Panc1 (cell line): ENCODE measurements around the gene ITPKB. TPM values are rescaled to one million over a fixed set of nuclear protein-coding genes. Genes with fewer than 3 reads are reported as not detected.

ENCODE experiments used
- ATAC-seq: fragments of 200-7000 bp; cut with Tn5 transposase; 2 replicates; pipeline ENCODE4 v1.9.1; 2020; ENCODE audit warnings: mild to moderate bottlenecking, moderate library complexity
- BruUV-seq: library from RNA; stranded (reverse); fragments of 400-500 nt; replicated peaks from 2 replicates; lab custom pipeline; 2021; lab: Mats Ljungman, UMichigan
- CTCF ChIA-PET: fragments of 300-600 bp; sonication (Branson Sonifier 250); formaldehyde crosslinking; loops from one replicate; lab custom pipeline; 2022; ENCODE audit warnings: antibody characterized with exemption; lab: Charles Lee
- POLR2A ChIA-PET: fragments of 300-600 bp; sonication (Branson Sonifier 250); formaldehyde crosslinking; loops from one replicate; lab custom pipeline; 2022; ENCODE audit warnings: antibody characterized with exemption; lab: Charles Lee
- DNase-seq: peaks from one replicate; pipeline ENCODE4 v3.0.0-alpha.2; 2010; ENCODE audit warnings: low read depth, low spot score
- H3K27ac ChIP-seq: 2 replicates; pipeline ENCODE4 v1.5.1; 2011; ENCODE audit warnings: mild to moderate bottlenecking, low read length, inconsistent platforms
- H3K27me3 ChIP-seq: fragments of 200-500 bp; sonication (Bioruptor generic); 2 replicates; pipeline ENCODE4 v1.6.0; 2014; ENCODE audit warnings: low read length, inconsistent platforms; ENCODE audit not compliant: control insufficient read depth, insufficient read depth
- H3K36me3 ChIP-seq: fragments of 200-500 bp; sonication (Bioruptor generic); 2 replicates; pipeline ENCODE4 v1.5.1; 2014; ENCODE audit warnings: inconsistent platforms, mild to moderate bottlenecking, low read length, moderate library complexity; ENCODE audit not compliant: control insufficient read depth, insufficient read depth
- H3K4me1 ChIP-seq: 2 replicates; pipeline ENCODE4 v1.5.1; 2011; ENCODE audit warnings: inconsistent platforms, mild to moderate bottlenecking, low read length, moderate library complexity; ENCODE audit not compliant: control insufficient read depth, insufficient read depth
- H3K4me3 ChIP-seq, 2 experiments: 2 replicates each; pipeline ENCODE4 v1.5.1; 2011 to 2012; ENCODE audit warnings: low read depth in 2 of 2, low read length in 2 of 2, mild to moderate bottlenecking in 2 of 2, inconsistent platforms in 1 of 2, moderate library complexity in 1 of 2
- H3K9me3 ChIP-seq: fragments of 200-500 bp; sonication (Bioruptor generic); 2 replicates; pipeline ENCODE4 v1.5.1; 2014; ENCODE audit warnings: low read depth, mild to moderate bottlenecking, inconsistent platforms, low read length, moderate library complexity; ENCODE audit not compliant: control insufficient read depth, insufficient read depth
- POLR2AphosphoS5 ChIP-seq: IDR thresholded peaks from 2 replicates; pipeline ENCODE4 v1.6.1; 2012; ENCODE audit warnings: mild to moderate bottlenecking, low read depth, low read length, moderate library complexity
- SIN3A ChIP-seq: IDR thresholded peaks from 2 replicates; pipeline ENCODE4 v1.6.1; 2012; ENCODE audit warnings: low read depth, mild to moderate bottlenecking, low read length, moderate library complexity, borderline replicate concordance; ENCODE audit not compliant: insufficient read depth
- TCF7L2 ChIP-seq: IDR thresholded peaks from 2 replicates; pipeline ENCODE4 v1.6.1; 2011; ENCODE audit warnings: mild to moderate bottlenecking, low read depth, low read length, inconsistent platforms
- in situ Hi-C: cut with HindIII; loops from 2 replicates; pipeline ENCODE4 v1.10.0; 2016; ENCODE audit warnings: low sequenced_read_pairs, low pct_unique_long_range_greater_than_20kb
- intact Hi-C: fragments of 100-400 bp; cut with micrococcal nuclease; formaldehyde crosslinking; loops from one replicate; pipeline ENCODE4 v1.10.0; 2022; ENCODE audit not compliant: unreplicated experiment
- total RNA-seq: library from RNA; stranded (reverse); gene quantifications from one replicate; pipeline ENCODE4 v1.2.1, GENCODE V29; 2021; ENCODE audit not compliant: unreplicated experiment
- TF ChIP-seq, protein P1 (sequence below), 2 experiments: IDR thresholded peaks; 2 replicates each; pipeline ENCODE4 v1.6.1; 2011 to 2012; ENCODE audit warnings: low read depth in 2 of 2, control low read depth in 1 of 2, low read length in 1 of 2, mild to moderate bottlenecking in 1 of 2, moderate library complexity in 1 of 2; ENCODE audit not compliant: insufficient read depth in 1 of 2
- TF ChIP-seq, protein P2 (sequence below): fragments of 450-650 bp; IDR thresholded peaks from 2 replicates; pipeline ENCODE4 v1.5.1; 2017; ENCODE audit warnings: mild to moderate bottlenecking

ITPKB gene
- total RNA-seq, 1 experiment from 2014 or later, result 10.9 TPM

DNA sequence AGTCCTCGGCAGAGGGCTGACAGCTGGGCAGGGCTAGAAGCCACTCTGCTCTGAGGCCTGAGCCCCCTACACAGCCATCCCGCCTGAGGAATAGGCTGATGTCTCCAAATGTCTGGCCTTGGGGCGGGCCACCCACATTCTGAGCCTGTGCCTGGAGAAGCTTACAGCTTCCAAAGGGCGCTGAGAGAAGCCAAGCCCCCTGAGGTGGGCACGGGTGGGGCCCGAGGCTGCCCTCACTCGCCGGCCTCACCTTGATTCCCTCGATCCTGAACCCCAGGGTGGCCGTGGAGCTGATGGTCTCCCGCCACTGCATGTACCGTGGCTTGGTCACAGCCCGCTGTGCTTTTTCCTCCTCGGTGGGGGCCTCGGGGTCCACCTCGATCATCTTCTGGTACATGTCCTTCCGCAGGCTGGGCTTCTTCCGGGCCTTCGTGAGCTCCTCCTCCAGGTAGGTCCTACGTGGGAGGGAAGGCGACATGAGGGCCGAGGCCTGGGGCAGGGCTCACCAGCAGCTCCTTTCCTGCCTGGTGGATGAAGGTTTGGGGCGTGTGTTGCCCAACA lies 97.3 kb downstream of the ITPKB start:
- BruUV-seq, result no TSS peak
- no peak overlapping the region for H3K27ac ChIP-seq
- ChIA-PET POLR2A (interaction anchor here (0.9 kb wide), 1 partner anchor 233 kb away, joined by 3 read pairs; no protein-coding TSS in a partner anchor), CTCF (interaction anchor here (0.6 kb wide), 1 partner anchor 121 kb away, joined by 4 read pairs; no protein-coding TSS in a partner anchor)
- H3K36me3 ChIP-seq, result no peaks in the 10 kb centered on the region
- intact Hi-C loops (no loop called here), in situ Hi-C loops (no loop called here)
- H3K4me3 ChIP-seq, result no peak overlapping the region
- H3K9me3 ChIP-seq, result no peaks in the 10 kb centered on the region
- TF ChIP-seq, protein P1, sequence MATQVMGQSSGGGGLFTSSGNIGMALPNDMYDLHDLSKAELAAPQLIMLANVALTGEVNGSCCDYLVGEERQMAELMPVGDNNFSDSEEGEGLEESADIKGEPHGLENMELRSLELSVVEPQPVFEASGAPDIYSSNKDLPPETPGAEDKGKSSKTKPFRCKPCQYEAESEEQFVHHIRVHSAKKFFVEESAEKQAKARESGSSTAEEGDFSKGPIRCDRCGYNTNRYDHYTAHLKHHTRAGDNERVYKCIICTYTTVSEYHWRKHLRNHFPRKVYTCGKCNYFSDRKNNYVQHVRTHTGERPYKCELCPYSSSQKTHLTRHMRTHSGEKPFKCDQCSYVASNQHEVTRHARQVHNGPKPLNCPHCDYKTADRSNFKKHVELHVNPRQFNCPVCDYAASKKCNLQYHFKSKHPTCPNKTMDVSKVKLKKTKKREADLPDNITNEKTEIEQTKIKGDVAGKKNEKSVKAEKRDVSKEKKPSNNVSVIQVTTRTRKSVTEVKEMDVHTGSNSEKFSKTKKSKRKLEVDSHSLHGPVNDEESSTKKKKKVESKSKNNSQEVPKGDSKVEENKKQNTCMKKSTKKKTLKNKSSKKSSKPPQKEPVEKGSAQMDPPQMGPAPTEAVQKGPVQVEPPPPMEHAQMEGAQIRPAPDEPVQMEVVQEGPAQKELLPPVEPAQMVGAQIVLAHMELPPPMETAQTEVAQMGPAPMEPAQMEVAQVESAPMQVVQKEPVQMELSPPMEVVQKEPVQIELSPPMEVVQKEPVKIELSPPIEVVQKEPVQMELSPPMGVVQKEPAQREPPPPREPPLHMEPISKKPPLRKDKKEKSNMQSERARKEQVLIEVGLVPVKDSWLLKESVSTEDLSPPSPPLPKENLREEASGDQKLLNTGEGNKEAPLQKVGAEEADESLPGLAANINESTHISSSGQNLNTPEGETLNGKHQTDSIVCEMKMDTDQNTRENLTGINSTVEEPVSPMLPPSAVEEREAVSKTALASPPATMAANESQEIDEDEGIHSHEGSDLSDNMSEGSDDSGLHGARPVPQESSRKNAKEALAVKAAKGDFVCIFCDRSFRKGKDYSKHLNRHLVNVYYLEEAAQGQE (IDR thresholded peaks at IDR 0.05; ENCODE audit: insufficient read depth in 1 of 2, low read depth in 2 of 2, low read length in 1 of 2), result no peak
- TF ChIP-seq, protein P2, sequence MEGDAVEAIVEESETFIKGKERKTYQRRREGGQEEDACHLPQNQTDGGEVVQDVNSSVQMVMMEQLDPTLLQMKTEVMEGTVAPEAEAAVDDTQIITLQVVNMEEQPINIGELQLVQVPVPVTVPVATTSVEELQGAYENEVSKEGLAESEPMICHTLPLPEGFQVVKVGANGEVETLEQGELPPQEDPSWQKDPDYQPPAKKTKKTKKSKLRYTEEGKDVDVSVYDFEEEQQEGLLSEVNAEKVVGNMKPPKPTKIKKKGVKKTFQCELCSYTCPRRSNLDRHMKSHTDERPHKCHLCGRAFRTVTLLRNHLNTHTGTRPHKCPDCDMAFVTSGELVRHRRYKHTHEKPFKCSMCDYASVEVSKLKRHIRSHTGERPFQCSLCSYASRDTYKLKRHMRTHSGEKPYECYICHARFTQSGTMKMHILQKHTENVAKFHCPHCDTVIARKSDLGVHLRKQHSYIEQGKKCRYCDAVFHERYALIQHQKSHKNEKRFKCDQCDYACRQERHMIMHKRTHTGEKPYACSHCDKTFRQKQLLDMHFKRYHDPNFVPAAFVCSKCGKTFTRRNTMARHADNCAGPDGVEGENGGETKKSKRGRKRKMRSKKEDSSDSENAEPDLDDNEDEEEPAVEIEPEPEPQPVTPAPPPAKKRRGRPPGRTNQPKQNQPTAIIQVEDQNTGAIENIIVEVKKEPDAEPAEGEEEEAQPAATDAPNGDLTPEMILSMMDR, result no peak
- TF ChIP-seq POLR2AphosphoS5, result no peak
- no peak for TF ChIP-seq SIN3A
- TF ChIP-seq TCF7L2, result no peak
- H3K27me3 ChIP-seq, result no peaks in the 10 kb centered on the region
- H3K4me1 ChIP-seq, result no peaks in the 10 kb centered on the region
- DNase-seq (no peak), ATAC-seq (no peak)

DNA sequence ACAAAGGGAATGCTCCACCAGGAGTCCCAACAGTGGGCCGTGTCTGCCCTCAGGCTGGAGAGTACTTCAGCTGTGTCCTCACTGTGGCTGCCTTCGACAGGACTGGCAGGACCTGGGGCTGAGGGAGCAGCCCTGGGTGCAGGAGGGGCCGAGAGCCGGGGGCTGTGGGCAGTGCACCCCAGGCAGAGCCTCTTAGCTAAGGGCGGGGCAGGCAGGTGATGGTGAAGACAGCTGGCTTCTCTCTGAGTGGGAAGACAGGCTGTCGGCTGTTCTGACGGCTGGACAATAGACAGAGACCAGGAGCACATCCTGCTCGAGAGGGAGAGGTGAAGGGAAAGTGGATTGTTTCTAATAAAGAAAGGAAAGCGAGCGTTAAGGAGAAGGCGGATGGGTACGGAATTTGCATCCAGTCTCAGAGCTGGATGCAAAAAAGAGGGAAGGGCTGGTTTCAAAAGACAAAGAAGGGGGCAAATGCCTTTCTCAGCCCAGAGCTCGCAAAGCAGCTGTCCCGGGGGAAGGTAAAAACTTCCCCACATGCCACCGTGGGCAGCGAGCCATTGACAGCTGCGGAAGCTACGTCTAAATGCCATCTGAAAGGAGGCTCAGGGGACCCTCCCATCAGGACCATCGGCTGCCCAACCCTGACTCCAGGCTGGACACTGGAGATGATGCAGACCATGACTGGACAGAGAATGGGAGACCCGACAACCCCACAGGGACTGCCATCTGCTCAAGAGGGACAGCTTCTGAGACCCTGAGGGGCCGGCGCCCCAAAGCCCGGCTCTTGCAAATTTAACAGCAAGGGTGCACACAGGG lies 98.6 kb downstream of the ITPKB start:
- ChIA-PET CTCF (no interaction called here), POLR2A (no interaction called here)
- no peak for ATAC-seq
- no peak for DNase-seq
- in situ Hi-C loops, result no loop called here
- no peaks in the 10 kb centered on the region for H3K36me3 ChIP-seq
- no peak overlapping the region for H3K4me3 ChIP-seq
- intact Hi-C loops, result no loop called here
- H3K27ac ChIP-seq, result no peak overlapping the region
- TF ChIP-seq, protein P1 (IDR thresholded peaks at IDR 0.05; ENCODE audit: insufficient read depth in 1 of 2, low read depth in 2 of 2, low read length in 1 of 2), result no peak
- TF ChIP-seq TCF7L2, result no peak
- no peak for TF ChIP-seq POLR2AphosphoS5
- no peak for TF ChIP-seq SIN3A
- TF ChIP-seq, protein P2, result no peak
- H3K27me3 ChIP-seq, result no peaks in the 10 kb centered on the region
- no TSS peak for BruUV-seq
- H3K4me1 ChIP-seq, result no peaks in the 10 kb centered on the region
- H3K9me3 ChIP-seq, result no peaks in the 10 kb centered on the region
